HEK293T (cell line): ENCODE data around the gene CYB5R4.

Experiments used
- ARNT ChIP-seq: fragments of 450-650 bp; IDR thresholded peaks from 2 replicates; pipeline ENCODE4 v1.6.1; 2017; ENCODE audit warnings: mild to moderate bottlenecking
- BHLHE40 ChIP-seq: fragments of 450-650 bp; IDR thresholded peaks from 2 replicates; pipeline ENCODE4 v1.6.1; 2016; ENCODE audit warnings: mild to moderate bottlenecking, moderate library complexity, borderline replicate concordance
- CTBP1 ChIP-seq: fragments of 450-650 bp; IDR thresholded peaks from 2 replicates; pipeline ENCODE4 v1.6.1; 2016; ENCODE audit warnings: borderline replicate concordance
- ELF4 ChIP-seq: fragments of 450-650 bp; IDR thresholded peaks from 2 replicates; pipeline ENCODE4 v1.6.1; 2017; ENCODE audit warnings: antibody characterized with exemption
- FOXK2 ChIP-seq: fragments of 450-650 bp; IDR thresholded peaks from 2 replicates; pipeline ENCODE4 v1.6.1; 2016; ENCODE audit warnings: mild to moderate bottlenecking
- FOXM1 ChIP-seq: fragments of 450-650 bp; IDR thresholded peaks from 2 replicates; pipeline ENCODE4 v1.6.1; 2017; ENCODE audit warnings: mild to moderate bottlenecking, borderline replicate concordance
- SP1 ChIP-seq: fragments of 450-650 bp; IDR thresholded peaks from 2 replicates; pipeline ENCODE4 v1.6.1; 2017
- SUZ12 ChIP-seq: fragments of 450-650 bp; IDR thresholded peaks from 2 replicates; pipeline ENCODE4 v1.6.1; 2016; ENCODE audit warnings: mild to moderate bottlenecking
- ZNF384 ChIP-seq: fragments of 450-650 bp; IDR thresholded peaks from 2 replicates; pipeline ENCODE4 v1.6.1; 2016

DNA sequence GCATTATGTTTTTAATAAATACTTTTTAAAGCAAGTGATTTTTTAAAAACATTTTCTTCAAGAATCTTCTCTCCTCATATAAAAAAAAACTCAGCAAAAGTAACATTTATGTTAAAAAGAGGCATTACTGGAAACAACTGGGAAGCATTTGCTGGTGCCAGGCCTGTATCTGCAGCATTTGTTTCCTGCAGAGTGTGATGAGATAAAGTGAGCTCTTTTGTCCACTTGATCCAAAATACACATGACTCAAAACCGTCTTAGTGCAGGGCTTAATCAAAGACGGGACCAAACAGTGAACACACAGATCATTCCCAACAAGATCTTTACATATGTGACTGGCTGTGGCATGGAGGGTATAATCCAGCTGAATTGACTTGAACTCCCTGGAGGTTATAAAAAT lies 34.7 kb upstream of the CYB5R4 start:
- TF ChIP-seq SP1 (no peak), FOXK2 (no peak), FOXM1 (no peak), BHLHE40 (no peak), SUZ12 (no peak), ELF4 (no peak), CTBP1 (no peak), ZNF384 (no peak), ARNT (no peak)
